Peyer's patch (tissue), 4 donors: Measurements from ENCODE around the gene PLEKHA1.

ENCODE experiments used
- CTCF ChIP-seq, 6 experiments: fragments of 450-650 bp in 4 of 6; fragments of 200-600 bp in 2 of 6; sonication (generic) in 1 of 6; IDR thresholded peaks; one replicate each; pipeline ENCODE4 v1.5.1; 2017 to 2019; ENCODE audit warnings: antibody characterized with exemption in 6 of 6, mild to moderate bottlenecking in 3 of 6, moderate library complexity in 1 of 6
- POLR2A ChIP-seq, 2 donors: fragments of 450-650 bp; IDR thresholded peaks; one replicate each; pipeline ENCODE4 v1.5.1; 2017; ENCODE audit warnings: antibody characterized with exemption in 2 of 2, mild to moderate bottlenecking in 2 of 2, moderate library complexity in 2 of 2

- TF ChIP-seq CTCF (IDR thresholded peaks at IDR 0.05) (no peak), POLR2A (IDR thresholded peaks at IDR 0.05) (no peak)
These were observed 42.7 kb upstream of the PLEKHA1 start for GRCh38 chr10:122331615-122332446.
